ENCODE data around the gene GPR78.

The GPR78 gene

GRCh38 chr4:8580321-8581093 lies at the start of gene GPR78:
Gene GPR78, plus strand, starts transcription at chr4:8580392. Its CDS starts 591 bp downstream, at chr4:8580983.
- DNase-seq (ENCODE audit: low read depth in 2 of 2), result peak; percentile 5 to 42

- no peak for DNase-seq (ENCODE audit: low read depth in 2 of 2)
These were observed 47.9 kb upstream of the GPR78 start for GRCh38 chr4:8532245-8532781.

- no peak for DNase-seq (ENCODE audit: low read depth in 2 of 2)
These were observed 46.8 kb upstream of the GPR78 start for GRCh38 chr4:8533274-8533865.

- no peak for DNase-seq (ENCODE audit: low read depth in 2 of 2)
These were observed 46.1 kb upstream of the GPR78 start for GRCh38 chr4:8534129-8534528.

- DNase-seq (ENCODE audit: low read depth in 2 of 2), result no peak
These were observed 45.6 kb upstream of the GPR78 start for GRCh38 chr4:8534611-8535010.

GRCh38 chr4:8536467-8536866 lies 43.7 kb upstream of the GPR78 start:
- no peak for DNase-seq (ENCODE audit: low read depth in 2 of 2)

- DNase-seq (ENCODE audit: low read depth in 2 of 2), result no peak
These were observed 43.1 kb upstream of the GPR78 start for GRCh38 chr4:8537041-8537461.

GRCh38 chr4:8538076-8538702 lies 42.0 kb upstream of the GPR78 start:
- no peak for DNase-seq (ENCODE audit: low read depth in 2 of 2)

GRCh38 chr4:8538703-8539567 lies 41.3 kb upstream of the GPR78 start:
- DNase-seq (ENCODE audit: low read depth in 2 of 2), result no peak

- no peak for DNase-seq (ENCODE audit: low read depth in 2 of 2)
These were observed 40.5 kb upstream of the GPR78 start for GRCh38 chr4:8539661-8540060.

GRCh38 chr4:8540072-8540471 lies 40.1 kb upstream of the GPR78 start:
- DNase-seq (ENCODE audit: low read depth in 2 of 2), result peak in 1 of 2 donors; percentile 19

- no peak for DNase-seq (ENCODE audit: low read depth in 2 of 2)
These were observed 39.6 kb upstream of the GPR78 start for GRCh38 chr4:8540586-8540985.

GRCh38 chr4:8540991-8541390 lies 39.2 kb upstream of the GPR78 start:
- DNase-seq (ENCODE audit: low read depth in 2 of 2), result no peak

GRCh38 chr4:8541981-8542715 lies 38.0 kb upstream of the GPR78 start:
- no peak for DNase-seq (ENCODE audit: low read depth in 2 of 2)

GRCh38 chr4:8542776-8543525 lies 37.2 kb upstream of the GPR78 start:
- DNase-seq (ENCODE audit: low read depth in 2 of 2), result no peak

- no peak for DNase-seq (ENCODE audit: low read depth in 2 of 2)
These were observed 36.6 kb upstream of the GPR78 start for GRCh38 chr4:8543623-8544022.

- no peak for DNase-seq (ENCODE audit: low read depth in 2 of 2)
These were observed 35.9 kb upstream of the GPR78 start for GRCh38 chr4:8544282-8544681.

- DNase-seq (ENCODE audit: low read depth in 2 of 2), result no peak
These were observed 35.3 kb upstream of the GPR78 start for GRCh38 chr4:8544741-8545438.

GRCh38 chr4:8545439-8545765 lies 34.8 kb upstream of the GPR78 start:
- DNase-seq (ENCODE audit: low read depth in 2 of 2), result no peak

- DNase-seq (ENCODE audit: low read depth in 2 of 2), result no peak
These were observed 33.5 kb upstream of the GPR78 start for GRCh38 chr4:8546766-8547107.
